HG02798 (cell line): ENCODE data around the gene CHMP2A.
"Not testable (repeated sequence)": the region's sequence is repeated elsewhere in the genome, so short reads cannot be mapped to it uniquely, and the experiment has no call there.

Source experiments
- ATAC-seq: cut with Tn5 transposase; IDR thresholded peaks from one replicate; pipeline ENCODE4 v1.9.1; 2021; ENCODE audit warnings: mild to moderate bottlenecking; ENCODE audit not compliant: unreplicated experiment, poor library complexity

CHMP2A gene

DNA sequence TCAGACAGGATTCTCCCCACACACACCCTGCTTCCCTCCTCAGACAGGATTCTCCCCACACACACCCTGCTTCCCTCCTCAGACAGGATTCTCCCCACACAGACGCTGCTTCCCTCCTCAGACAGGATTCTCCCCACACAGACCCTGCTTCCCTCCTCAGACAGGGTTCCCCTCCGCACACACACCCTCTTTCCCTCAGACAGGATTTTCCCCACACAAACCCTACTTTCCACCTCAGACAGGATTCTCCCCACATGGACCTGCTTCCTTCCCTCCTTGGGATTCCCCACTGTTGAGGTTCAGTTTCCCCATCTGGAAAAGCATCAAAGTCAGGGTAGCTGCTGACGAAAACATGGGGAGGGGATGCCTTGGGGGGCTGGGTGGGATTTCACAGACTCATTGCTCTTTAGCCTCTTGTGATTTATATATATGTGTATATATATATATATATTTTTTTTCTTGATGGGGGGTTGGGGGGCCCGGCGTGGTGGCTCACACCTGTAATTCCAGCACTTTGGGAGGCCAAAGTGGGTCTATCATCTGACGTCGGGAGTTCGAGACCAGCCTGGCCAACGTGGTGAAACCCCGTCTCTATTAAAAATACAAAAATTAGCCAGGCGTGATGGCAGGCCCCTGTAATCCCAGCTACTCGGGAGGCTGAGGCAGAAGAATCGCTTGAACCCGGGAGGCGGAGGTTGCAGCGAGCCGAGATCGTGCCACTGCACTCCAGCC, 12.1 kb downstream of the CHMP2A start:
- not testable (repeated sequence) for ATAC-seq

DNA sequence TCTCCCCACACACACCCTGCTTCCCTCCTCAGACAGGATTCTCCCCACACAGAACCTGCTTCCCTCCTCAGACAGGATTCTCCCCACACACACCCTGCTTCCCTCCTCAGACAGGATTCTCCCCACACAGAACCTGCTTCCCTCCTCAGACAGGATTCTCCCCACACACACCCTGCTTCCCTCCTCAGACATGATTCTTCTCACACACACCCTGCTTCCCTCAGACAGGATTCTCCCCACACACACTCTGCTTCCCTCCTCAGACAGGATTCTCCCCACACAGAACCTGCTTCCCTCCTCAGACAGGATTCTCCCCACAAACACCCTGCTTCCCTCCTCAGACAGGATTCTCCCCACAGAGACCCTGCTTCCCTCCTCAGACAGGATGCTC, 15.7 kb downstream of the CHMP2A start:
- ATAC-seq = not testable (repeated sequence)

DNA sequence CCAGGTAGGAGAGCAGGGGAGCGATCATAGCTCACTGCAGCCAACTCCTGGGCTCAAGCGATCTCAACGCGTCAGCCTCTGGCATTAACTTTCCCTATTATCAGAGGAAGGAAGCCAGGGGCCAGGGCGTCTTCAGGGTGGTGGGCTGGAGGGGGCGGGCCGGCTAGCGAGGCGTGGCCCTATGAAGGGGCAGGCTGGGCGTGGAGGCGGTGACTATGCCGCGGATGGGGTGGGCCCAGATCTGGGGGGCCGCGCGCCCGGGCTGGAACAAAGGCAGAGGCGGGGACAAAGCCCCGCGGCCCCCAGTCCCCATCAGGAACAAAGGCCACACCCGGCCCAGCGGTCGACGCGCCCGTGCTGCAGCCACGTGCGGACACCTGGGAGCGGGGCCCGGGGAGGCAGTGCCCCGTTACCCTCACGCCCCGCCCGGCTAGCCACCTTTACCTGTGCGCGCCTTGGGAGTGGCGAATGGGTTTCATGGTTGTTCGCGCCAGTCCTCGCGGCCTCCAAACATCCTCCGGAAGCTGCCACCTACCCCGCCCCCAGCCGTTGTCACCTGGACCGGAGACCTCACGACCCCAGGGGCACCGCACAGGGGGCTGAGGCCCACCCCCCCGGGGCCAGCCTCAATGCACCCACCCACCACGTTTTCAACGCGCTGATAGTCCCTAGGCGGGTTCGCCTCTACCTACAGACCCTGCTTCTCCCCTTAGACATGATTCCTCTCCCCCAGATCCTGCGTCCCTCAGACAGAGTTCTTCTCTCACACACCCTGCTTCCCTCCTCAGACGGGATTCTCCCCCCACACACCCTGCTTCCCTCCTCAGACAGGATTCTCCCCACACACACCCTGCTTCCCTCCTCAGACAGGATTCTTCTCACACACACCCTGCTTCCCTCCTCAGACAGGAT, 16.4 kb downstream of the CHMP2A start:
- ATAC-seq = no peak

DNA sequence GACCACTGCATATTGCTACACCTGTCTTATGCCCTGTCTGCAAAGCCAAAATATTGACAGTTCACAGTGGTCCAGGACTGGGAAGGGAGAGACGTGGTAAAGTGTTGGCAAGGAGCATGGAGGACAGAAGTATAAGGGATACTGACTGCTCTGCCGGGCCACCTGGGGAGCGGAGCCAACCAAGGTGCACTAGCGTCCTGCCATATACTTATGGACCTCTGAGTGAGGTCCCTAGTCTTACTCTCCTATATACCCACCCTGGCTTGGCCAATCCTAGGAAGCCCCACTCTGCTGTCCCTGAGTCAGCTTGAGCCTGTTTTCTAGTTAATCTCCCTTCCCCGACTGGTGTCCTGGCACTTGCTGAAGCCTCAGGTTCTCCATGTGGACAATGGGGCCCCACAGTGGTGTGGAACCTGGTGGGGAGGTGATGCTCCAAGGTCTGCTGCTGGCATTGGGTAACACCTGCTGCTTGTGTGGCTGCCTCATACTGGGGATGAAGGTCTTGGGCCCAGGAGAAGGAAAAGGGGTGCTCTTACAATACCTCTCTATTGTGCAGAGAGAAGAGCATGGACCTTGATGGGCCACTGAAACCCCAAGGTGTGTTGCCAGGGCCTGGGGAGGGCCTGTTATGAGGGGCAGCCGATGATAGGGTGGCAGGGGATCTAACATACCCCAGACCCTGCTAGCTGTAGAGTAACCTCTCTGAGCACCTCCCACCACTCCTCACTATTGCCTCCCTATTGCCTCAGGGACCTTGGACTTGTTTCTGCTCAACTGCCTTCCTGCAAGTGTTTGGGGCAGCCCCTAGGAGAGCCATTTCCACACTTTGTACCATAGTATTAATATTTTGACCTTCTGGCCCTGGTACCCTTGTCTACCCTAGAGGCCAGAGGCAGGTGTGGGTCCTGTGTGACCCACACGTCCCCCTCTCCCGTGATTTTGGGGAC, 17.8 kb downstream of the CHMP2A start:
- ATAC-seq = no peak

DNA sequence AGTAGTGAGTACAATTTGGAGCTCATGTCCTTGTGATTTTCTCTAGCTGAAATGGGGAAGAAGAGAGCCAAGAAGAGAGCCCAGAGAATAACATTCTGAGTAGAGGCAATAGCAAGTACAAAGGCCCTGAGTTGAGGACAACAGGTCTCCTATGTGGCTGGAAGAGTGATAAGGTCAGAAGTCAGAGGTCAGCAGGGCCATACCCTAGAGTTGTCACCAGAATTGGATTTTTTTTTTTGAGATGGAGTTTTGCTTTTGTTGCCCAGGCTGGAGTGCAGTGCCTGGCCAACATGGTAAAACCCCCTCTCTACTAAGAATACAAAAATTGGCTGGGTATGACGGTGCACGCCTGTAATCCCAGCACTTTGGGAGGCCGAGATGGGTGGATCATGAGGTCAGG, 19.0 kb downstream of the CHMP2A start:
- no peak for ATAC-seq

DNA sequence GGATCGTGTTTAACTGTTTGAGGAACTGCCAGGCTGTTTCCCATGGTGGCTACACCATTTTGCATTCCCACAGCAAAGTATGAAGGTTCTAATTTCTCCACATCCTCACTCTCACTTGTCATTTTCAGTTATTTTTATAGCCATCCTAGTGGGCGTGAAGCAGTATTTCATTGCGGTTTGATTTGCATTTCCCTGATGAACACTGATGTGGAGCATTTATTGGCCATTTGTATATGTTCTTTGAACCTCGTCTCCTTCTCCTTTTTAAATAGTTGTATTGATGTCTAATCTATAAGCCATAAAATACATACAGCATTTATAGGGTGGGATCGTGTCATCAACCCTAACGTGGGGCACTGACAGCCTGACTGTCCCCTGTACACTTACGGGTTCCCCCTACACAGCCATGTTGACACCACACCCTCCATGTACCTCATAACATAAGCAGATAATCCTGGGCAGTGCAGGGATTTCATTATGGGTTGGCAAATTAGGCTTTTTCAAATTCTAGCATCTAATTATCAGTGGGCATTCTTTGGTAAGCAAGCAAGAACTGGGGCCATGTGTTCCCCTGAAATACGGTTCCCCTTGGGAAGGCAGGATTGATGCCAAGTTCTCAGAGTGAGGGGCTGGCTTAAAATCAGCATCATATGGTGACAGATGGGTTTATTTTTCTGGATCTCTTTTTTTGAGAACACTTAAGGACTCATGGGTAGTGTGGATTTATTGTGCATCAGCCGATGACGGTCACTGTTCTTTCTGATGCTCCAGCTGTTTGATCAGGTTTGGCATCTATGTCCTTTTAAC, 23.7 kb downstream of the CHMP2A start:
- ATAC-seq = no peak

DNA sequence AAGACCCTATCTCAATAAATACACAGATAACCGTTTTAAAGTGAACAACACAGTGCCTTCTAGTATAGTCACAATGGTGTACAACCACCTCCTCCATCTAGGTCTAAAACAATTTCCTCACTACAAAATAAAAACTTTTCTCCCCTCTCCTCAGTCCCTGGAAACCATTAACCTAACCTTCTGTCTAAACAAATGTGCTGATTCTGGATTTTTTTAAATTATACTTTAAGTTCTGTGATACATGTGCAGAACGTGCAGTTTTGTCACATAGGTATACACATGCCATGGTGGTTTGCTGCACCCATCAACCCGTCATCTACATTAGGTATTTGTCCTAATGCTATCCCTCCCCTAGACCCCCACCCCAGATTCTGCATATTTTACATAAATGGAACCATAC, 25.5 kb downstream of the CHMP2A start:
- no peak for ATAC-seq

DNA sequence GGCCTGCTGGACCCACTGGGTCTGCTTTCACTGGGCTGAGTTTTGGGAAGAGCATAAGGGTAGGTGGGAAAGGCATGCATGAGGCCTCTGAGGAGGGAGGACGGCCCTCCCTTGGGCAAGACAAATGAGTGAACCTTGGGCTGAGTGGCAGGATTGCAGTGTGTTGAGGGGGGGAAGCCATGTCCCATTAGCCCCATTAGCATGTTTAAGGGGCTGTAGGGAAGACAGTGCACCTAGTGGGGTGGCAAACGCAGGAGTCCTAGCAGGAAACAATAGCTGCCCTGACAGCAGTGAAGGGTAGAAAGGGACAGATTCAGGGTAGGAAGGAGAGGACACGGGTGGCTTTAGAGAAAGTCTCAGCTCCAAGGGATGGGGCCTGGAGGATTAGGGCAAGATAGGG, 32.2 kb downstream of the CHMP2A start:
- no peak for ATAC-seq

DNA sequence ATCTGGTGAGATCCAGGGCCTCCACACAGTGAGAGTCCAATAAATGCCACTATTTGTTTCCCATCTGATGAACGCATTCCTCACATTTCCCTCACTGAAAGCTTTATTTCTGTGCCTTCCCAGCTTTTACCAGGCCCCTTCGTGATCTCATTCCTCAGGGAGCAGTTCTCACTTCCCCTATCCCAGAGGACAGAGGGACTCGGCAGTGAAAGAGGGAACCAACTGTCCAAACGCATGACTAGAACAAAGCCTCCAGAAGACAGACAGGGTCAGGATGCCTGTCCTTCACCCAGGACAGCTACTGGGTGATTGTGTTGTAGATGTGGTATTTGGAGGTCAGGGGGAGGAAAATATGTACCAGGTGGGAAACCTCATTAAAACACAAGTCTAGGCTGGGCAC, 33.3 kb downstream of the CHMP2A start:
- no peak for ATAC-seq

DNA sequence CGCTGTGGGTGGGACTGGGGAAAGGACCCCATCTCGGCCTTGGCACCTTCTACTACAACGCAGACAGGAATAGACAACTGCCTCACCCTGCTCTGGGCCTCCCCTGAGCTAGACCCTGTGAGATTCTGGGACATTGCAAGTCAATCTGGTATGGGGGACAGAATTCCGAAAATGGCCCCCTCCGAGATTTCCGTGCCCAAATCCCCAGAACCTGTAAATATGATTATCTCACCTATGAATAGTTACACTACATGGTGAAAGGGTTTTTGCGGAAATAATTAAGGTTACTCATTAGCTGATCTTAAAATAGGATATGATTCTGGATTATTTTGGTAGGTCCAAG, 34.7 kb downstream of the CHMP2A start:
- ATAC-seq = no peak

DNA sequence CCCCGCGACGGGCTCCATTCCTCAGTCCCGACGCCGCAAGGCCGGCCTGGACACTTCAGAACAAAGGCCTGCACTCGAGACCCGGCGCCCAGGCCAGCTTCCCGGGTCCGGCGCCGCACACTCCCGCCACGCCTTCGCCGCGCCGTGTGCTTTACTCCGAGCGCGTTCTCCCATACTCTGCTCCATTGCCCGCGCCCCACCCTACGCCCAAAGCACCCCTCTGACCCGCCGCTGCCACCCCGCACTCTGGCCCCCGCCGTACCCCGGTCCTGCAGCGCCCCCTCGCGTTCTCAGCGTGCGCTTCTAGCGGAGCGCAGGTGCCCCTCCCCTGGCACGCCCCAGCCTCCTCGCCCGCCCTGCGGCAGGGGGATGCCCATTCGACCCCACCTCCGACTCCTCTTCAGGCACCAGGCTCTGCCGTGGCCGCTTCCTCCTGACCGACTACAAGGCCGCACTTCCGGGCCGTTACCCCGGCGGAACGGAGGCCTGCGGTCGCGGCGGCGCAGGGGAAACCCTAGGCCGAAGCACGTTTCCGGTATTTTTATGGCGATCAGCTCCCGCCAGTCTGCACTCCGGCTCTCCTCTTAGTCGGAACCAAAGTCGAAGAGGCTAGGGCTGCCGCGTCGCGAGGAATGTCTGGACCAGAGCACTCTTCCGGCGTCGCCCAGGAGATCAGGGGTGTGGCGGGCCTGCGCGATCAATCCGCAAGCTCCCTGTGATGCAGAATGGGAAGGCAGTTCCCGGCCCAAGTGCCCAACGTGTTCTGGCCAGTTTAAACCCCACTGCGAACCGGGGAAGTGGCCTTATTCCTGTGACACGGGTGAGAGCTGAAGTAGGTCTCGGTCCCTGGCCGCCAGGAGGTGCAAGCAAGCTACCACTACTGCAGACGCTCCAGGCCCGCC, 35.3 kb downstream of the CHMP2A start, which contains the start of gene ZBTB45:
Gene ZBTB45, minus strand, starts transcription at position 456 of the 902 bp plus-strand sequence. CDS start 2,137 bp downstream, outside the sequence.
- ATAC-seq = peak; percentile 85

DNA sequence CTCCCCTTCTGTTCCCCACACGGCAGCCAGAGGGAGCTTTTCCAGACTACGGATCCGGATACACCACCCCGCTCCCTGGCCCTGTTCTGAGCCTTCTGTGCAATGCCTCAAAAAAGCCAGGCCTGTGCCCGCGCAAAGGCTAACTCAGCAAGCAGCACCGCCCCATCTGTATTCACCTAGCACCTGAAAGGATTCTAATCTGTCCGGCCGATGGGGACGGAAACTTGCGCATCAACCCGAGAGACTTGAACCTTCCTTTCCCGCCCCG, 35.9 kb downstream of the CHMP2A start:
- ATAC-seq = no peak

DNA sequence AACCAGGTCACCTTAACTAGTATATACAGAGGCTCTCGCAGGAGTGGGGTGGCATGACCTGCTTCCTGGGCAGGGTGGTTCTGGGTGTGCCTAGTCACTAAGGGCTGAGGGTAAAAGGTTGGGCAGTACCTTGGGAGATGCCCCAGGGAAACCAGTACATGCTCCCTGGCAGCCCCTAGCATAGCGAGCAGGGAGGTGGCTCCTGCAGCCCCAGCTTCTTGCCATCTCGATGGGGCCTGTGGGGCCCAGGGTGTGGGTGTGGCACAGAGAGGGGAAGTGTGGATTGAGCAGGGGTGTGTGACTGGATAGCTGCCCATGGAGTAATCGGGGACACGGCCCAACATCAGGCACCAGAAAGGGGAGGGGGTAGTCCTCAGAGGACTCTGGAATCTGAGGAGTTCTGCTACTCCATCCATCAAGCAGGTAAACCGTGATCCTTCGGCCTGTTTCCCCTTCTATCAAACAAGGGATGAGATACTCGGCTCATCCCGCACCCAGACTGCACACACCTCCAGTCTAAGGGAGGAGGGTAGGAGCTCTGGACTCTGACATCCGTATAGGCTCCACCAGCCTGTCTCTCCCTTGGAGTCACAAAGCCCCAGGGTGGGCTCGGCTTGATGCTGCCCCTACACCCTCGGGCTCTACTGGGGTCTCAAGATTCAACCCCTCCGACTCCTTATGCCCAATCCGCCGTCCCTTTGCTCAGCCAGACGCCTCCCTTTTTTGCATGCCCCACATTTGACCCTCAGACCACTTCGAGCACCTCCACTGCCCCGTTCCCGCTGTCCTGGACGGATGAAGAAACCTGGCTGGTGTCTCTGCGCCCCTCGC, 36.4 kb downstream of the CHMP2A start:
- no peak for ATAC-seq

DNA sequence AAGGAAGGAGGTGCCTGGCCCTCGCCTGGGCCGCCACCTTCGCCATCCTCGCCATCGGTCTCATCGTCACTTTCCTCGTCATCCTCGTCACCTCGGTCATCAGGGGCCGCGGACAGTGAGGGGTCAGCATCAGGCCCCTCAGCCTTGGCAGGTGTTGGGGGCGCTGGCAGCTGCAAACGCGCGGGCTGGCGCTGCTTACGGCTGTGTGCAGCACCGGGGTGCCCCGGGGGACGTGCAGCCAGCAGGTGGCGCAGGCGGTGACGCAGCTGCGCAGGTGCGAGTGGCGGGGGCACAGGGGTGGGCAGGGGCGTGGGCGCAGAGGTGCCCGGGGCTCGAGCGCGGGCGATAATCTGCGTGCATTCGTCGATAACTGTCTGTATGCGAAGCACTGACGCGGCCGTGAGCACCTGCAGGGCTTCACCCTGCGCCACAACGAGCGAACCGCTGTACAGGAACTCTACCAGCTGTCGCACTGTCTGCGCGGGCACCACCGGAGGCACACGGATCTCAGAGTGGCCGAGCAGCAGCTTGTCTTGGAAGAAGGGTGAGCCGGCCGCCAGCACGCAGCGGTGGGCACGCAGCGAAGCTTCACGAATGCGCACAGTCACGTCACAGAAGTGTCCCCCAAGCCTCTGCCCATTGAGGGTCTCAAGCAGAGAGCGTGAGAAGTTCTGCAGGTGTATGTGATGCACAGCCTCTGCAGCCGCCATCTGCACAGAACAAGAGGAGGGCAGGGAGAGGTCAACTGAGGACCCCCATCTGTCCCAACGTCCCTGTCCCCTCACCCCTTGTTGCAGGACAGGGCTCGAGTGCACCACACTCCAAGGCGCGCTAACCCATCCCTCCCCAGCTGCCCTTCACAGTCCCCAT, 37.7 kb downstream of the CHMP2A start:
- ATAC-seq = no peak

DNA sequence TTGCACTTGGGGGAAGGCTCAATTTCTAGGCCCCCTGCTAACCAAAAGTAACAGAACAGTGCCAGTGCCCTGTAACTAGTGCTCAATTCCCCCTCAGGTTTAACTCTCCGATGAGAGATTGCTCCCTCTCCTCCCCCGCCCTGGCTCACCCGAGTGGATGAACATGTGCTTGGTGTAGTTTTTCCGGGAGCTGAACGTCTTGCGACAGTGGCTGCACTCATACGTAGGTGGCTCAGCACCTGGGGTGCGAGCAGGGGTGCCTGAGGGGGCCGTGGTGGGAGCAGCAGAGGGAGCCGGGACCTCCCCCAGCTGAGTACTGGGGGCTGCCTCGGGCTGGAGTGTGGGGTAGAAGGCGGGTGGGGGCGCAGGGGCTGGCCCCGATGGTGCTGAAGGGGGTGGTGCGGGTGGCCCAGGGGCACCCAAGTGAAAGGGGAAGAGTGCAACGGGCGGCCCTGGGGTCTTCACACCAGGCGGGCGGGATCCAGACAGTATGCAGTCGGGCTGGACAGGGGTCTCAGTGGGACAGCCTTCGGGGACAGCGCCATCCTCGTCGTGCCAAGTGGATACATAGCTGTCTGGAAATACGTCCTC, 38.6 kb downstream of the CHMP2A start:
- ATAC-seq = no peak

DNA sequence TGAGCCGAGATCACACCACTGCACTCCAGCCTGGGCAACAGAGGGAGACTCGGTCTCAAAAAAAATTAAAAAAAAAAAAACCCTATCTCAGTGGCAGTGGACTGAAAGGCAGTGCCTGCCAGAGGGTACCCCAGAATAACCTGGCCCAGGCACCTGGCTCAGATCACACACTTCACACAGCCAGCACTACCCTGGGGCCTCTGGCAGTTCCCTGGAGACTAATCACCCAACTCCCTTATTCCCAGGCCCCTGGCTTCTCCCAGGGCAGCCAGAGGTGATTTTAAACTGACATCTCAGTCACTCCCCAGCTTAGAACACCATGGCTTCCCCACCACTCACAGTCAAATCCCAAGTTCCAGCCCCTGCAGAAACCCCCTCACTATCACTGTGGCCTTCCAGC, 39.6 kb downstream of the CHMP2A start:
- ATAC-seq = no peak

DNA sequence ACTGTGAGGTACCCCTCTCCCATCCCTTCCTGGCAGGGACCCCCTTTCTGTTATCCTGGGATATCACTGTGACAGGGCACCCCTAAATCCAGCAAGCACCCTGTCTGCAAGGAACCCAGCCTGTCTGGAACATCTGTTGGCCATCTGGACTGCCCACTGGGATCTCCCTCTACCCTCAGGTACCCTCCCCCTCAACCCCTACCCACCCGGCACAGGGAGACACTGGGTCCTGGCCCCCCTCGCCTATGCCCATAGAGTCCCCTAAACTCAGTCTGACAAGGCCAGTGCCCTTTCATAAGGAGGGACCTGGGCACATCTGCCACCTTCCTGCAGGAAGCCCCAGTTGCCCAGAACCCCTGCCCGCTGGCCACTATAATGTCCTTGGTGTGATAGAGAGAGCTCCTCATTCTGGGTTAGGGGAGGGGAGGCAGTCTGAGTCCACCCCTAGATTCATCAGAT, 40.3 kb downstream of the CHMP2A start:
- ATAC-seq = no peak
